ENCODE measurements around the gene TBCK. TPM values are rescaled to one million over a fixed set of nuclear protein-coding genes. Genes with fewer than 3 reads are reported as not detected.
A peak's percentile ranks its signal among the peaks of the same experiment; 100 is the strongest.

Gene TBCK
- 10.0 TPM for polyA plus RNA-seq (2012; ENCODE audit: low read depth, missing spikeins)

DNA sequence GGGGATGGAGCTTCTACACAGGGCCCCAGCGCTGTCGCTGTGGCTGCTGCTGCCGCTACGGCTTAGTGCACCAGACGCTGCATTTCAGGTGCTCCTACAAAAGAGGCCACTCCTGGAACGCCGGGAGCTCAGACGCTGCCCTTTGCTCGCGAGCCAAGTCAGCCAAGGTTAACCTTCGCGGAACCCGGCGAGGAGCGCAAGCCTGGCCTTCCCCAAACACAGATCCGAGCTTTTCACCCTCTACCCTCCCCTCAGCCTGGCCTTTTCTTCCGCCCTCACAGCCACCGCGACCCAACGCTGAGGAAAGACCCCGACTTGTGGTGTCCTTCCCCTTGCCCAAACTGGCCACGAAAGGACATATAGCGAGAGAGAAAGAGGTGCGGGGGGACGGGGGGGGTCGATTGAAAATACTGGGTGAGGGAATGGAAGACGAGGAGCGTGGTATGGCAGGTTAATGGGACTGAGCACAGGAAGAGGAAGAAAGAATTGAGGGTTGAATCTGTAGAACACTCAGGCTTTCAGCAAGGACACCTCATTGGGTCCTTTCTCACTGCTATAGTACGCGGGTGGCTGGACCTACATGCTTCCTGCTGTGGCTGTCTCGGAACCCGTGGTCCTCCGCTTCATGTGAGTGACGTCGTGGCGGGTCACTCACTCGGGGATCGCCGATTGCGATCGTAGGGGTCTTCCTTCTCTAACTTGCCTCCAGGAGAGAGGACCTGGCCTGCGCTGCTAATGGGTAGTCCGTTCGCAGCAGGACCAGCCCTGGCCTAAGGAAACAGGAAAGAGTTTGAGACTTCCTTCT is at the start of gene TBCK, which contains the start of gene AIMP1:
TBCK (minus strand) TSS at position 242 of the 805 bp plus-strand sequence. CDS start 7,249 bp downstream, outside the sequence.
AIMP1 (plus strand) TSS at position 583 of the 805 bp plus-strand sequence. CDS start 8,460 bp downstream, outside the sequence.
- peak; percentile 98 for FAIRE-seq
- peak; percentile 41 for DNase-seq (ENCODE audit: insufficient read length, low spot score)
- TF ChIP-seq POU2F2 (IDR thresholded peaks at IDR 0.05; ENCODE audit: low read depth, low read length) (no peak; the same call in 1 of the 2 replicates), TAF1 (IDR thresholded peaks at IDR 0.05; ENCODE audit: low read depth, low read length) (peak; percentile 80), SPI1 (IDR thresholded peaks at IDR 0.05; ENCODE audit: low read depth, low read length) (no peak), POLR2AphosphoS5 (IDR thresholded peaks at IDR 0.05; ENCODE audit: low read depth, low read length) (peak; percentile 95), PAX5 (IDR thresholded peaks at IDR 0.05; ENCODE audit: insufficient read depth, low read length, severe bottlenecking) (no peak), POLR2A (IDR thresholded peaks at IDR 0.05; ENCODE audit: low read depth, low read length) (peak; percentile 87)

DNA sequence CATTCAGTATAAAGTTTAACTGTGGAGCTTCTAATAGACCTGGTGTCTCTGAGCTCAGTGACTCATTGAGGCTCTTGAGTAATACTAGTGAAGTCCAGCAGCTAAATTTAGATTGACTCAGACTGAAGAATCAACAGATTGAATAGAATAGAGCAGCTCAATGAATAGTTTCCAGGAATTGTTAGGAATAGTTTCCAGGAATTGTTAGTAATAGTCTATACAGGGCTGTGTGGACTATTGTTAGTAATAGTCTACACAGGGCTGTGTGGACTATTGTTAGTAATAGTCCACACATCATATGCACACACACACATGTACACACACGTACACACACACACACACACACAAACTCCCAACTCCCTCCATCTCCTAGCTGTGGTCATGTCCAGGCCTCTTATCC is 49.6 kb upstream of the TBCK start:
- DNase-seq (ENCODE audit: insufficient read length, low spot score): no peak
- TF ChIP-seq POLR2A (IDR thresholded peaks at IDR 0.05; ENCODE audit: low read depth, low read length): no peak
- no peak for TF ChIP-seq PAX5 (IDR thresholded peaks at IDR 0.05; ENCODE audit: insufficient read depth, low read length, severe bottlenecking)
- TF ChIP-seq SPI1 (IDR thresholded peaks at IDR 0.05; ENCODE audit: low read depth, low read length): no peak
- no peak for TF ChIP-seq POU2F2 (IDR thresholded peaks at IDR 0.05; ENCODE audit: low read depth, low read length)
- TF ChIP-seq POLR2AphosphoS5 (IDR thresholded peaks at IDR 0.05; ENCODE audit: low read depth, low read length): no peak
- no peak for TF ChIP-seq TAF1 (IDR thresholded peaks at IDR 0.05; ENCODE audit: low read depth, low read length)
- FAIRE-seq: no peak

DNA sequence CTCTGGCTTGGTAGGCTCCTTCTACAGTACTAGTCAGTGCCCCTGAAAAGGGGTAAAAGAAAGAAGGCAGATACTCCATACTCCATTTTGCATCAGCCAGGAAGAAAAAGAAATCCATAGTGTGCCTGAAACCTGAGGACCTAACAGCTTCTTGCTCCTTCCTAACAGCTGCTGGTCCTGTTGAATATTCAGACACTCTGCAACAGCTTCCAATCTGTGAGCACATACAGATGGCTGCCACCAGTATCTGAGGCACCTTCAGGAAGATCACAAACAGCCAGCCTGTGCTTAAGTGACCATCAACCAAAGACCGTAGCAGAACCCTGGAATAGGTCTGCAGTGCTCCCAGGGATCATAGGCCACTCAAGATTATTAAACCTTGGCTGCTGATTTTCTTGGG is 48.3 kb upstream of the TBCK start:
- FAIRE-seq (no peak), DNase-seq (ENCODE audit: insufficient read length, low spot score) (no peak)
- TF ChIP-seq SPI1 (IDR thresholded peaks at IDR 0.05; ENCODE audit: low read depth, low read length): no peak
- TF ChIP-seq POLR2AphosphoS5 (IDR thresholded peaks at IDR 0.05; ENCODE audit: low read depth, low read length): no peak
- no peak for TF ChIP-seq TAF1 (IDR thresholded peaks at IDR 0.05; ENCODE audit: low read depth, low read length)
- TF ChIP-seq PAX5 (IDR thresholded peaks at IDR 0.05; ENCODE audit: insufficient read depth, low read length, severe bottlenecking): no peak
- no peak for TF ChIP-seq POLR2A (IDR thresholded peaks at IDR 0.05; ENCODE audit: low read depth, low read length)
- no peak for TF ChIP-seq POU2F2 (IDR thresholded peaks at IDR 0.05; ENCODE audit: low read depth, low read length)

DNA sequence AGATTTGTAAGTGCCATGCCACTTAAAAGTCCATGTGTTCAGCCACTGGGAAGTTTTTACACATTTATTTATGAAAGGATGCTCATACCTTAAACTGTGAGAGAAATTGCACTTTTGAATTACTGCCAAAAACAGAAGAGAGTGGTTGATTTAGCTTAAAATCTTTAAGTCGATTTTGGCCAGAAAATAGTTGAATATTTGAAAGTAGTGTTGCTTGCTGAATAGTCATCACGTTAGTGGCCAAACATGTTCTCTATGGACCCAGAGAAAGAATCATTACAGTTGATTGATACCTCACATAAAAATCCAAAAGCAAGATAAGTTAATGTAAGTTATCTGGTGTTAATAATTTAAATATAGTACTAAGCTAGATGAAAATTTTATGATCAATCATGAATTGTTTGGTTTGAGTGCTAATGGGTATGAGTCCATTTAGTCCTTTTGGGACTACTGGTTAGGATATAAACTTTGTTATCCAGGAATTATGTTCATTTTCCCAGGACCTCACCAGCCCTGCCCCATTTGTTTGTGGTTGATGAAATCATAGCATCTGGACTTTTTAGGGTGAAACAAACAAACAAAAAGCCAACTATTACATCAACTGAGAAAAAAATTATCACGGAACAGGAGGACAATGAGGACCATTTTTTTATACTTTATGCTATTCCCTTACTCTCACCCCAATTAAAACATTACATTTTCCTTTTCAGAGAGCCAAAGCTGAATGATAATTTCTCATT is 46.2 kb upstream of the TBCK start:
- DNase-seq (ENCODE audit: insufficient read length, low spot score): no peak
- no peak for FAIRE-seq
- TF ChIP-seq SPI1 (IDR thresholded peaks at IDR 0.05; ENCODE audit: low read depth, low read length) (no peak), PAX5 (IDR thresholded peaks at IDR 0.05; ENCODE audit: insufficient read depth, low read length, severe bottlenecking) (no peak), POU2F2 (IDR thresholded peaks at IDR 0.05; ENCODE audit: low read depth, low read length) (no peak), POLR2AphosphoS5 (IDR thresholded peaks at IDR 0.05; ENCODE audit: low read depth, low read length) (no peak), TAF1 (IDR thresholded peaks at IDR 0.05; ENCODE audit: low read depth, low read length) (no peak), POLR2A (IDR thresholded peaks at IDR 0.05; ENCODE audit: low read depth, low read length) (no peak)

DNA sequence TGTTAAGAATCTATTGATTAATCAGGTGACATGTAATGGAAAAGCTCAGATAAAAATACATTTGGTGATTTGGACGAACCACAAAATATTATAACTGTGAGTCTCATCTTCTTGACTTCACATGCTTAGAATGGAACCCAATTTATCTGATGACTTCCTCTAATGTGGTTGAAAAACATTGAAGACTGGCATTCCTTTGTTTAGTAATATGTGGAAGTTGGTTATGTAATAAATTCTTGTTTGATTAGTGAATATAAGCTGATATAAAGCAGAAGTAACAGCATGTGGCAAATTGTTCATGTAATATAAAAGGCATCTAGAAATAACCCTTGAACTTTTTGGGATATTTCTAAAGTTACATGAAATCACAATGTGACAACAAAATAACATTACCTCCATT is 42.9 kb upstream of the TBCK start:
- TF ChIP-seq PAX5 (IDR thresholded peaks at IDR 0.05; ENCODE audit: insufficient read depth, low read length, severe bottlenecking) (no peak), POLR2A (IDR thresholded peaks at IDR 0.05; ENCODE audit: low read depth, low read length) (no peak), POU2F2 (IDR thresholded peaks at IDR 0.05; ENCODE audit: low read depth, low read length) (no peak), POLR2AphosphoS5 (IDR thresholded peaks at IDR 0.05; ENCODE audit: low read depth, low read length) (no peak), TAF1 (IDR thresholded peaks at IDR 0.05; ENCODE audit: low read depth, low read length) (no peak), SPI1 (IDR thresholded peaks at IDR 0.05; ENCODE audit: low read depth, low read length) (no peak)
- no peak for FAIRE-seq
- no peak for DNase-seq (ENCODE audit: insufficient read length, low spot score)

DNA sequence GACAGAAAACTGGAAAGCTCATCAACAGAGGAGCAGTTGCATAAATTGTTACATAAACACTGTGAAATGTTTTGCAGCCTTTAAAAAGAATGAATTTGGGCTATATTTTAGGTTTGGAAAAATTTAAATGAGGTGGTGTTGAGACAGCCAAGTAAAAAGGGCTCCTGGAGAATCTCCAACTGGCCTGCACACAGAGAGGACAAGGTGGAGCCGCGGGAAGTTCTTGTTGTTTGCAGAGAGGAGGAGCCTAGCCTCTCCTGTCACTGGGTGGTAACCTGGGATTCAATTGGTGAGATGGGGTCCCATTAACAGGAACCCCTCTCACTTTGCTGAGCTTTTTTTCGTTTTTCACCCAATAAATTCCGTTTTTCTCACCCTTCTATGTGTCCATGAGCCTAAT is 39.2 kb upstream of the TBCK start:
- no peak for FAIRE-seq
- DNase-seq (ENCODE audit: insufficient read length, low spot score): no peak
- no peak for TF ChIP-seq TAF1 (IDR thresholded peaks at IDR 0.05; ENCODE audit: low read depth, low read length)
- TF ChIP-seq SPI1 (IDR thresholded peaks at IDR 0.05; ENCODE audit: low read depth, low read length): no peak
- TF ChIP-seq POLR2AphosphoS5 (IDR thresholded peaks at IDR 0.05; ENCODE audit: low read depth, low read length): no peak
- no peak for TF ChIP-seq POU2F2 (IDR thresholded peaks at IDR 0.05; ENCODE audit: low read depth, low read length)
- TF ChIP-seq POLR2A (IDR thresholded peaks at IDR 0.05; ENCODE audit: low read depth, low read length): no peak
- TF ChIP-seq PAX5 (IDR thresholded peaks at IDR 0.05; ENCODE audit: insufficient read depth, low read length, severe bottlenecking): no peak

DNA sequence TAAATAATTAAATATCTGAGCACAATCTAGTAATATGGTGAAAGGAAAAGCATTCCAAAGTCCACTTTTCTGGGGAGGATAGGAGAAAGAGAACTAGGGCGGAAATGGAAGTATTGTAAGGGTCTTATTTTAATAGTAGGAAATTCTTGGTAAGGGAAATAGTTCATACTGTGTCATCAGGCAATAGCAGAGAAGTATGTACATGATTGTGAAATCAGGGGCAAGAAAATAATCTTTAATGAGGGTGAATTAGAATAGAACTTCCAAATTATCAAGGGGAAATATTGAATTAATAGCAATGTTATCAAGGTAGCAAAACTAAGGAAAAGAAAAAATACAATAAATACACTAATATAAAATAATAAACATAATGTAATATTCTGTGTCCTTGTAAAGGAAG is 37.8 kb upstream of the TBCK start:
- no peak for DNase-seq (ENCODE audit: insufficient read length, low spot score)
- TF ChIP-seq POLR2A (IDR thresholded peaks at IDR 0.05; ENCODE audit: low read depth, low read length) (no peak), PAX5 (IDR thresholded peaks at IDR 0.05; ENCODE audit: insufficient read depth, low read length, severe bottlenecking) (no peak), POU2F2 (IDR thresholded peaks at IDR 0.05; ENCODE audit: low read depth, low read length) (no peak), POLR2AphosphoS5 (IDR thresholded peaks at IDR 0.05; ENCODE audit: low read depth, low read length) (no peak), SPI1 (IDR thresholded peaks at IDR 0.05; ENCODE audit: low read depth, low read length) (no peak), TAF1 (IDR thresholded peaks at IDR 0.05; ENCODE audit: low read depth, low read length) (no peak)
- no peak for FAIRE-seq

DNA sequence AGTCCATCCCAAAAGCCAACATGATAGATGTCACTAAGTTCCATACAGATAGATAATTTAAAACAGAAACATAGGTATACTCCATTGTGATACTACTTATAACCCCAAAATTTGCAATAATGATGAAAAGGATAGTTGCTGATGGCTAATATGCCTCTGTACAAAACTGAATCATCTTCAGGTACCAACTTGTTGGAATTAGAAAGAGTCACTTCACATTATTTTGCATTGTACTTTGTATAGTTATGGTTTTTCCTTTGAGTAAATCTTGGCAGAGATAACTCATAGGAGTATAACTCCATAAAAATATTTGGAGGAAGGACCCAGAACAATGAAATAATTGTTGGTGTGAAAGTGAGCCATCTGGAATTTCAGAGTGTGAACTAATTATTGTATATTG is 35.0 kb upstream of the TBCK start:
- FAIRE-seq (no peak), DNase-seq (ENCODE audit: insufficient read length, low spot score) (no peak)
- TF ChIP-seq TAF1 (IDR thresholded peaks at IDR 0.05; ENCODE audit: low read depth, low read length): no peak
- TF ChIP-seq PAX5 (IDR thresholded peaks at IDR 0.05; ENCODE audit: insufficient read depth, low read length, severe bottlenecking): no peak
- no peak for TF ChIP-seq SPI1 (IDR thresholded peaks at IDR 0.05; ENCODE audit: low read depth, low read length)
- no peak for TF ChIP-seq POU2F2 (IDR thresholded peaks at IDR 0.05; ENCODE audit: low read depth, low read length)
- TF ChIP-seq POLR2A (IDR thresholded peaks at IDR 0.05; ENCODE audit: low read depth, low read length): no peak
- no peak for TF ChIP-seq POLR2AphosphoS5 (IDR thresholded peaks at IDR 0.05; ENCODE audit: low read depth, low read length)

DNA sequence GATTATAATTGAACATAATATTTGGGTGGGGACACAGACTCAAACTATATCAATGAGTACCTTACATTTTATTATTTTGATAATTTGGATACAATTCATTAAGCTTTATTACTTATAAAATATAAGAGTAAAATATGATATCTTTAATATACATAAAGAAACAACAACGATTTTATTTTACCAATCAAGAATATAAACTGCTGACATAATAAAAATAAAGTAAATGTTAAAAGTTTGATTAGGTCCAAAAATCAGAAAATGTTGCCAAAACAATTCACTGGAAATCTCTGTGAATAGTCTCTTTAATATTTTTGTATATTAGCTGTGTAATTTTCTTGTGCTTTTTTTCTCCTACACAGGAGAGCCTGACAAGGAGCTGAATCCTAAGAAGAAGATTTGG is 31.2 kb upstream of the TBCK start:
- DNase-seq (ENCODE audit: insufficient read length, low spot score) (no peak), FAIRE-seq (no peak)
- TF ChIP-seq POU2F2 (IDR thresholded peaks at IDR 0.05; ENCODE audit: low read depth, low read length) (no peak), POLR2AphosphoS5 (IDR thresholded peaks at IDR 0.05; ENCODE audit: low read depth, low read length) (no peak), PAX5 (IDR thresholded peaks at IDR 0.05; ENCODE audit: insufficient read depth, low read length, severe bottlenecking) (no peak), POLR2A (IDR thresholded peaks at IDR 0.05; ENCODE audit: low read depth, low read length) (no peak), TAF1 (IDR thresholded peaks at IDR 0.05; ENCODE audit: low read depth, low read length) (no peak), SPI1 (IDR thresholded peaks at IDR 0.05; ENCODE audit: low read depth, low read length) (no peak)
